HEK293T (cell line): ENCODE measurements around the gene MGST2.

Source experiments
- ARNT ChIP-seq: fragments of 450-650 bp; IDR thresholded peaks from 2 replicates; pipeline ENCODE4 v1.6.1; 2017; ENCODE audit warnings: mild to moderate bottlenecking
- BHLHE40 ChIP-seq: fragments of 450-650 bp; IDR thresholded peaks from 2 replicates; pipeline ENCODE4 v1.6.1; 2016; ENCODE audit warnings: mild to moderate bottlenecking, moderate library complexity, borderline replicate concordance
- CTBP1 ChIP-seq: fragments of 450-650 bp; IDR thresholded peaks from 2 replicates; pipeline ENCODE4 v1.6.1; 2016; ENCODE audit warnings: borderline replicate concordance
- ELF4 ChIP-seq: fragments of 450-650 bp; IDR thresholded peaks from 2 replicates; pipeline ENCODE4 v1.6.1; 2017; ENCODE audit warnings: antibody characterized with exemption
- FOXA1 ChIP-seq: fragments of 450-650 bp; IDR thresholded peaks from 2 replicates; pipeline ENCODE4 v1.6.1; 2016; ENCODE audit warnings: mild to moderate bottlenecking
- FOXK2 ChIP-seq: fragments of 450-650 bp; IDR thresholded peaks from 2 replicates; pipeline ENCODE4 v1.6.1; 2016; ENCODE audit warnings: mild to moderate bottlenecking
- L3MBTL2 ChIP-seq: fragments of 450-650 bp; conservative IDR thresholded peaks from 2 replicates; pipeline ENCODE4 v1.6.1; 2016; ENCODE audit warnings: mild to moderate bottlenecking
- NFRKB ChIP-seq: fragments of 450-650 bp; IDR thresholded peaks from 2 replicates; pipeline ENCODE4 v1.6.1; 2016; ENCODE audit warnings: mild to moderate bottlenecking, moderate library complexity
- SP1 ChIP-seq: fragments of 450-650 bp; IDR thresholded peaks from 2 replicates; pipeline ENCODE4 v1.6.1; 2017
- TARDBP ChIP-seq: fragments of 450-650 bp; IDR thresholded peaks from 2 replicates; pipeline ENCODE4 v1.6.1; 2016
- ZNF384 ChIP-seq: fragments of 450-650 bp; IDR thresholded peaks from 2 replicates; pipeline ENCODE4 v1.6.1; 2016

DNA sequence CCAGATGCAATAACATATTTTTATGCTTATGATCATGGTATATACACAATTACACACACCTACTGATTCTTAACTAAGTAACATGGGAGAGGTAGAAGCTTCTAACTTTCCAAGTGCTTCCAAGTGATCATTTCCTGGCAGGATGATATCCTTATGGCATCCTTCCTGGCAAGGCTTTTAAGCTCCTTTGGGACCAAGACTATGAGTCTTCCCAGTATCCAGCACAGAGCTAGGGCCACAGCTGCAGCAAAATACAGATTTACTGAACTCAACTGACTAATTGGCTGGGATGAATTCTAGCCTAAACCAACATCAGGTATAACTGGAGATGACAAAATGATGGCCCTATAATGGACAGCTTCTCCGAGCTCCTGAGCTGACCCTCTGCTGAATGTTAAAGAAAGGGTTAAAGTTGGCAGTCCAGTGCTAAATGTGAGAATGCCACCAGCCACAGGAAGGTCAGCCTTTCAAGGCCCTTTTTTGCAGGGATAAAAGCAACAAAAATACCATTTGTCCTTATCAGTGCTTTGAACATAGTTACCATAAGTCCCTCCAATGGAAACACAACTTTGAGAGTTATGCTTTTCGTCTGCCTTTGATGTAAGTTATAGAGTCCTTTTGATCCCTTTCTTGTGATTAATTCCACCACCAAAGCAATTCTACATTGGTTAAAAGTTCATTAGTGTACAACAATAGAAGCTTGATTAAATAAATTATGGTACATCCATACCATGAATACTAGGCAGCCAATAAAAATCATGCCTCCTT lies 73.4 kb downstream of the MGST2 start:
- no peak for TF ChIP-seq NFRKB
- no peak for TF ChIP-seq ELF4
- TF ChIP-seq CTBP1: no peak
- TF ChIP-seq SP1: no peak
- no peak for TF ChIP-seq BHLHE40
- TF ChIP-seq TARDBP: no peak
- TF ChIP-seq ARNT: no peak
- no peak for TF ChIP-seq FOXA1
- no peak for TF ChIP-seq FOXK2
- TF ChIP-seq L3MBTL2: no peak
- no peak for TF ChIP-seq ZNF384
